ENCODE data around the gene MTHFD2. TPM values are rescaled to one million over a fixed set of nuclear protein-coding genes. Genes with fewer than 3 reads are reported as not detected.

The MTHFD2 gene
- total RNA-seq (10 to 100 TPM; 13.0 to 40.5 (median 17.5) TPM), polyA plus RNA-seq (10 to 100 TPM; 12.9 to 27.6 TPM)
- long read RNA-seq, donor 1, full-length matches to known transcripts = 31 of 40 reads
- long read RNA-seq, donor 1, partial matches to known transcripts = 1 of 40 reads
- long read RNA-seq, donor 1, other reads (novel, unspliced or antisense) = 8 of 40 reads
- long read RNA-seq, donor 2, full-length matches to known transcripts = 184 of 242 reads
- long read RNA-seq, donor 2, partial matches to known transcripts = 5 of 242 reads
- long read RNA-seq, donor 2, other reads (novel, unspliced or antisense) = 53 of 242 reads
- long read RNA-seq, donor 3, full-length matches to known transcripts = 21 of 30 reads
- long read RNA-seq, donor 3, partial matches to known transcripts = 1 of 30 reads
- long read RNA-seq, donor 3, other reads (novel, unspliced or antisense) = 8 of 30 reads

GRCh38 chr2:74198461-74199274, at the start of gene MTHFD2:
Gene MTHFD2, plus strand, starts transcription at chr2:74198615. Its CDS starts 27 bp downstream, at chr2:74198642.
- Histone ChIP-seq H3K4me3 (peak within 1 kb of the TSS; percentile 64 to 93 (median 74)), H3K9me3 (no peaks in the 10 kb centered on the region), H3K4me1 (peaks cover 0 to 53% (median 24%) of the 10 kb centered on the region in 12 donors), H3K36me3 (no peaks in the 10 kb centered on the region), H3K27ac (peak within 1 kb of the TSS; percentile 76 to 99 (median 90)), H3K27me3 (no peaks in the 10 kb centered on the region)
- peak; percentile 86 to 97 (median 96) for ATAC-seq
- intact Hi-C loops (cut with DNase I) = loop anchor here in 2 of 10 donors (1.0 to 2.0 kb wide), 2 partner anchors 20 kb away; partner anchors contain the start of gene MOB1A (in 2 of the 2)
- DNase-seq = peak; percentile 89 to 95 (median 92)
- TF ChIP-seq CTCF (IDR thresholded peaks at IDR 0.05) (peak; percentile 55 to 83 (median 74)), POLR2A (IDR thresholded peaks at IDR 0.05) (peak in 1 of 2 donors; percentile 79)
- WGBS, 4 donors = 0 to 1% (median 1%) methylated on average over 5 to 96 of the region's 96 CpGs

GRCh38 chr2:74149247-74149525, 49.2 kb upstream of the MTHFD2 start:
- ATAC-seq = no peak

GRCh38 chr2:74149570-74150319, 48.7 kb upstream of the MTHFD2 start:
- no peak for DNase-seq
- Histone ChIP-seq H3K4me3 (no peak overlapping the region), H3K4me1 (peaks cover 3 to 25% (median 16%) of the 10 kb centered on the region in 12 donors), H3K27ac (no peak overlapping the region), H3K27me3 (no peaks in the 10 kb centered on the region), H3K9me3 (no peaks in the 10 kb centered on the region), H3K36me3 (peaks cover 0 to 47% (median 32%) of the 10 kb centered on the region in 9 donors)
- TF ChIP-seq CTCF (IDR thresholded peaks at IDR 0.05) (no peak), POLR2A (IDR thresholded peaks at IDR 0.05) (no peak)
- 94 to 97% (median 95%) methylated on average over 7 of the region's 7 CpGs for WGBS, 4 donors
- ATAC-seq = no peak
- intact Hi-C loops (cut with DNase I) = loop anchor here in 6 of 10 donors (1.0 to 10.0 kb wide), 5 partner anchors 29 to 325 kb away; partner anchors contain the start of genes DGUOK (in 4 of the 6), STAMBP (in 3 of the 6) and MOB1A (in 1 of the 6)

More at GRCh38 chr2:74149247-74149525, 49.2 kb upstream of the MTHFD2 start:
- peaks cover 0 to 47% (median 32%) of the 10 kb centered on the region in 9 donors for H3K36me3 ChIP-seq
- DNase-seq = no peak
- no peak for TF ChIP-seq CTCF (IDR thresholded peaks at IDR 0.05)
- TF ChIP-seq POLR2A (IDR thresholded peaks at IDR 0.05) = no peak
- 87 to 93% (median 91%) methylated on average over 5 of the region's 5 CpGs for WGBS, 4 donors
- H3K27ac ChIP-seq = no peak overlapping the region
- H3K4me1 ChIP-seq = peaks cover 3 to 25% (median 16%) of the 10 kb centered on the region in 12 donors
- H3K27me3 ChIP-seq = no peaks in the 10 kb centered on the region
- intact Hi-C loops (cut with DNase I) = loop anchor here in 5 of 10 donors (2.0 to 10.0 kb wide), 4 partner anchors 30 to 324 kb away; partner anchors contain the start of genes DGUOK (in 4 of the 5), STAMBP (in 2 of the 5) and MOB1A (in 1 of the 5)
- no peak overlapping the region for H3K4me3 ChIP-seq
- H3K9me3 ChIP-seq = no peaks in the 10 kb centered on the region

All from heart left ventricle (tissue), 16 donors.